Neural progenitor cell (in vitro differentiated cells): ENCODE measurements around the gene IPO7.

Source experiments
- CTCF ChIP-seq: fragments of 200-600 bp; sonication (generic); IDR thresholded peaks from 2 replicates; pipeline ENCODE4 v1.5.1; 2017; ENCODE audit warnings: antibody characterized with exemption, mild to moderate bottlenecking
- EZH2 ChIP-seq: fragments of 200-600 bp; sonication (generic); IDR thresholded peaks from 2 replicates; pipeline ENCODE4 v1.6.1; 2017; ENCODE audit warnings: antibody characterized with exemption, mild to moderate bottlenecking, moderate library complexity
- EZH2phosphoT487 ChIP-seq: fragments of 200-600 bp; sonication (generic); IDR thresholded peaks from 2 replicates; pipeline ENCODE4 v1.6.1; 2017; ENCODE audit warnings: antibody characterized with exemption

GRCh38 chr11:9428706-9429105 lies 44.3 kb downstream of the IPO7 start:
- TF ChIP-seq EZH2 (no peak), CTCF (no peak), EZH2phosphoT487 (no peak)
